COLO668 (cell line): Measurements from ENCODE around the gene SPATS2.
A peak's percentile ranks its signal among the peaks of the same experiment; 100 is the strongest.
"Not testable (repeated sequence)": the region's sequence is repeated elsewhere in the genome, so short reads cannot be mapped to it uniquely, and the experiment has no call there.

Source experiments
- DNase-seq: peaks from one replicate; lab custom pipeline; 2025; ENCODE audit not compliant: unreplicated experiment; lab: John Stamatoyannopoulos, UW

SPATS2 gene

DNA sequence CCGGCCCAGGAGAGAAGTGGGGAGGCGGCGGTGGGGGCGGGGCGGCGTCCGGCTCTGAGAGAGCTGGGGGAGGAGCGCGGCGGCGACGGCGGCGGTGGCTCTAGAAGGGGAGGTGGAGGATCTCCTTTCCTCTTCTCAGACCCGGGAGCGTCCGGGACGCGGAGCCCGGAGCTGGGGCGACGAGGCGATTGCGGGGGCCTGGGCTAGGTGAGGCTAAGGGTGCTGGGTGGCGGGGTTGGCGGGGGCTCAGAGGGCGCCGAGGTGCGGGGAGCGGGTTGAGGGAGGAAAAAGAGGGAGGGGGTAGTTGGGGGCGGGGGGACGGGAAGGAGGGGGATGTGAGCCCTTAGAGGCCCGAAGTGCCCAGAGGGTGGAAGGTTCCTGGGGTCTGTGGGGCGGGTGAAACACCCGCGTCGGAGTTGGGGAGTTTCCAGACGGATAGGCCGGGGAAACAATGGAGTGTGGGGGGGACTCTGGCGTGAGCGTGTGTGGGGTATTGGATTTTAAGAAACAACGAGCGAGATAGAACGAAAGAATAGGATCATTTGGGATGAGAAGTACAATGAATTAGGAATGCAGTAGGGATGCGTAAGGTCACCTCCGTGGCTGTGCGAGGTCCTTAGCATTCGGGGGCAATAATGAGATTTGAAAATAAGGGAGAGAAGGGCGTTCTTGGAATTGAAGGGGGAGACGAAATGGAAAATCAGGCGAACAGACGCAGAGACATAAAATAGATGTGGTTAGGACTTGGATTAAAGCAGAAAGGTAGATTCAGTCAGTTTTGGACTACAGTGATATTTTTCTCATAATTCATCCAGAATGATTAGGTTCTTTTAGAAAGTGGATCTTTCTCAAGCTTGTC lies at the start of gene SPATS2:
SPATS2 (plus strand) TSS at position 82 of the 859 bp plus-strand sequence. CDS start 93,551 bp downstream, outside the sequence.
- DNase-seq, result peak; percentile 38

DNA sequence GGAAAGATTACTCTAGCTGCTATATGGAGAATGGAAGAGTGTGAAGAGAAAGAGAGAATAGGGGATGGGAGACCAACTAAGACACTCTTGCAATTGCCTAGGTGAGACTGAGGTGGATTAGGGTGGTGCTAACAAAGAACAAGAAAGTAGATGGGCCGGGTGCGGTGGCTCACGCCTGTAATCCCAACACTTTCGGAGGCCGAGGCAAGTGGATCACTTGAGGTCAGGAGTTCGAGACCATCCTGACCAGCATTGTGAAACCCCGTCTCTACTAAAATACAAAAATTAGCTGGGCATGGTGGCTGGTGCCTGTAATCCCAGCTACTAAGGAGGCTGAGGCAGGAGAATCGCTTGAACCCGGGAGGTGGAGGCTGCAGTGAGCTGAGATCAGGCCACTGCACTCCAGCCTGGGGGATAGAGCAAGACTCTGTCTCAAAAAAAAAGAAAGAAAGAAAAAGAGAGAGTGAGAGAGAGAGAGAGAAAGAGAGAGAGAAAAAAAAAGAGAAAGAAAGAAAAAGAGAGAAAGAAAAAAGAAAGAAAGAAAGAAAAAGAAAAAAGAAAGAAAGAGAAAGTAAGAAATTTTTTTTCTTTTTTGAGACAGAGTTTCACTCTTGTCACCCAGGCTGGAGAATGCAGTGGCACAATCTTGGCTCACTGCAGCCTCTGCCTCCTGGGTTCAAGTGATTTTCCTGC lies 46.7 kb upstream of the SPATS2 start:
- not testable (repeated sequence) for DNase-seq

DNA sequence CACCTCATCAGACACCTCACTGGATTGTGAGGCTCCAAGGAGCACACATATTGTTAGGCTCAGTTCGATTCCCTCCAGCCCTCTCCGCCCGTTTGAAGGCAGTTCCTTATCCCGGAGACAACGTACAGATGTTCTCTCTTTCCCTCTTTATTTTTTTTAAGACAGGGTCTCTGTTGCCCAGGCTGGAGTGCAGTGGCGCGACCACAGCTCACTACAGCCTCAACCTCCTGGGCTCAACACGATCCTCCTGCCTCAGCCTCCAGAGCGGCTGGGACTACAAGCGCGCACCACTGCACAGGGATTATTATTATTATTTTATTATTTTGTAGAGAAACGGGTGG lies 44.9 kb upstream of the SPATS2 start:
- DNase-seq, result no peak

DNA sequence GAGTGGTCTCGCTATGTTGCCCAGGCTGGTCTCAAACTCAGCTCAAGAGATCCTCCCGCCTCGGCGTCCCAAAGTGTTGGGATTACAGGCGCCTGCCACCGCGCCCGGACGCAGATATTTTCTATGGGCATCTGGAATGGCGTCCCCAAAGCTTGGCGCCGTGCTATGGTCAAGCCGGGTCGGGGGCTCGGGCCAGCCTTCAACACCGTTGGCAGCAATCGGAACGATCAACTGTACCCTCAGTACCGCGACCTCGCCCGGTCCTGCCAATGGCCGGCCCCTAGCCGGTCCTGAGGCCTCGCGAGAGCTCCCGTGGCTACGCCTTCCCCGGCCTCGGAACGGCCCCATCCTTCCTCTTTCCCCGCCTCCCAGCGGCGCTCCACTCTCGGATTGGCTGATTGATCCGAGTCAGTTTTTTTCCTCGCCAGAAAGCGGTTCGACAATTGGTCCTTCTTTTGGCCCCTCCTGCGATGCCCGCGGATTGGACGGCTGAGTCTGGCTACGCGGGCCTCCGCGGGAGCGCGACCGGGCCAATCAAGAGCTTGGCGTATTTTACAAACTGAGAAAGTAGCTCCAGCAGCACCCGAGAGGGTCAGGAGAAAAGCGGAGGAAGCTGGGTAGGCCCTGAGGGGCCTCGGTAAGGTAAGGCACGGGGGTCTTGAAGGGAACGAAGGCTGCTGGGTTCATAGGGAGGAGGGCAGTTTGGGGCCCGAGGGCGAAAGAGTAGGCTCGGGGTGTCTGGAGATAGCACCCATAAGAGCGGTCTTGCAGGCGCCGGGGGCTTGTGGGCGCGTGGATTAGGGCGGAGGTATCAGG lies 44.3 kb upstream of the SPATS2 start, which contains the start of gene TROAP:
TROAP (plus strand) TSS at position 548 of the 816 bp plus-strand sequence. CDS start 354 bp downstream, outside the sequence.
- peak; percentile 94 for DNase-seq

DNA sequence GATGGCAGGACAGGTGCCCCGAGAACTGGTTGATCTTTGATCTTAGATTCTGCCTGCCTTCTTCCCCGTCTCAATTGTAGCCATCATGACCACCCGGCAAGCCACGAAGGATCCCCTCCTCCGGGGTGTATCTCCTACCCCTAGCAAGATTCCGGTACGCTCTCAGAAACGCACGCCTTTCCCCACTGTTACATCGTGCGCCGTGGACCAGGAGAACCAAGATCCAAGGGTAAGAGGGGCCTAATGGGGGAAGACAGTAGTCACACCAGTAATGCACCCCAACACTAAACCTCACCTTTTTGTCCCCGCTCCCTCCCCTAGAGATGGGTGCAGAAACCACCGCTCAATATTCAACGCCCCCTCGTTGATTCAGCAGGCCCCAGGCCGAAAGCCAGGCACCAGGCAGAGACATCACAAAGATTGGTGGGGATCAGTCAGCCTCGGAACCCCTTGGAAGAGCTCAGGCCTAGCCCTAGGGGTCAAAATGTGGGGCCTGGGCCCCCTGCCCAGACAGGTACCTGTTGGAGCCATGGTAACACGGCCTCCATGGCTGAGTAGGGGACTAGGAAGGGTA lies 43.7 kb upstream of the SPATS2 start:
- no peak for DNase-seq

DNA sequence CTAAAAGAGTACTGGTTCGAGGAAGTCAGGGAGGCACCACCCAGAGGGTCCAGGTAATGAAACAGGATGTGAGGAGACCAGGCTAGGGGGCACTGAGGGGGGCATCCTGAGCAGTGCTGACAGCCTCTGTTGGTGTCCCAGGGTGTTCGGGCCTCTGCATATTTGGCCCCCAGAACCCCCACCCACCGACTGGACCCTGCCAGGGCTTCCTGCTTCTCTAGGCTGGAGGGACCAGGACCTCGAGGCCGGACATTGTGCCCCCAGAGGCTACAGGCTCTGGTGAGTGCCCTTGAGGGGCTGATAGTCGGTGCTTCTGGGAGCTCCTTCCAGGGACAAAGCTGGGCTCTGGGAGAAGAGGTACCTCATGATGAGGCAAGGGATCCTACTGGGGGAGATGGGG lies 41.7 kb upstream of the SPATS2 start:
- no peak for DNase-seq

DNA sequence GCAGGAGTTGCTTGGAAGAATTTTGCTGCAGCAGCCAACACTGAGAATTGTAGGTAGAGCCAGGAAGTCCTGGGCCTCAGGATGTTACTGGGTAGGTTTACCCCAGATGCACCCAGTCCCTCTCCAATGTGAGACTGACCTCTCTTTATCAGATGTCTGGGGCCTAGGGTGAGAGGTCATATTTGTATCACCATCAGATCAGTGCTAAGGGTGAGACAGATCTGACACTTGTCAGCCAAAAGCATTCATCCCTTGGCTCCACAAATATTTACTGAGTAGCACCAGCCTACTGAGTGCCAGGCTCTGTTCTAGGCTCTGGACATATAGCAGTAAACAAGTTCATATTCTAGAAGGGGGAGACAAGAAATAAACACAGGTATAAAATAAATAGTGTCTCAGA lies 39.9 kb upstream of the SPATS2 start:
- DNase-seq, result no peak

DNA sequence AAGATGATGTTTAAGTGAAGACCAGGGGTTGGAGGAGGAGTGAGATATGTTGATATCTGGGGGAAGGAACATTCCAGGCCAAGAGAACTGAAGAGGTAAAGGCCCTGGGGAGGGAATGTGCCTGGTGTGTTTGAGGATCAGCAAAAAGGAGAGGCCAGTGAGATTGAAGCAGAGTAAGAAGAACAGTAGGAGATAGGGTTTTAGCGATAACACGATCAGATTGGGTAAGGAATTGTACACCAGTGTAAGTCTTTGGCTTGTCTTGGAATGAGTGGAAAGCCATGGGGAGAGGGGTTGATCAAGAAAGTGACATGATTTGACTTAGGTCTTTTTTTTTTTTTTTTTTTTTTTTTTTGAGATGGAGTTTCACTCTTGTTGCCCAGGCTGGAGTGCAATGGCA lies 39.4 kb upstream of the SPATS2 start:
- DNase-seq, result no peak

DNA sequence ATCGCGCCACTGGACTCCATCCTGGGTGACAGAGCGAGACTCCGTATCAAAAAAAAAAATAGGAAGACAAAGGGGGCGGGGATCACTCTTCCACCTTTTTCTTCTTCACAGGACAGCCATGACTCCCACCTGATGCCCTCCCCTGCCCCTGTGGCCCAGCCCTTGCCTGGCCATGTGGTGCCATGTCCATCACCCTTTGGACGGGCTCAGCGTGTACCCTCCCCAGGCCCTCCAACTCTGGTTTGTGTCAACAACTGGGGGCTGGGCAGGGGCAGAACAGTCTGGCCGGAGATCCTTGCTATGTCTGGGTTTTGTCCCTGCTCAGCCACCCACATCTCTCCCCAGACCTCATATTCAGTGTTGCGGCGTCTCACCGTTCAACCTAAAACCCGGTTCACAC lies 38.4 kb upstream of the SPATS2 start:
- no peak for DNase-seq

DNA sequence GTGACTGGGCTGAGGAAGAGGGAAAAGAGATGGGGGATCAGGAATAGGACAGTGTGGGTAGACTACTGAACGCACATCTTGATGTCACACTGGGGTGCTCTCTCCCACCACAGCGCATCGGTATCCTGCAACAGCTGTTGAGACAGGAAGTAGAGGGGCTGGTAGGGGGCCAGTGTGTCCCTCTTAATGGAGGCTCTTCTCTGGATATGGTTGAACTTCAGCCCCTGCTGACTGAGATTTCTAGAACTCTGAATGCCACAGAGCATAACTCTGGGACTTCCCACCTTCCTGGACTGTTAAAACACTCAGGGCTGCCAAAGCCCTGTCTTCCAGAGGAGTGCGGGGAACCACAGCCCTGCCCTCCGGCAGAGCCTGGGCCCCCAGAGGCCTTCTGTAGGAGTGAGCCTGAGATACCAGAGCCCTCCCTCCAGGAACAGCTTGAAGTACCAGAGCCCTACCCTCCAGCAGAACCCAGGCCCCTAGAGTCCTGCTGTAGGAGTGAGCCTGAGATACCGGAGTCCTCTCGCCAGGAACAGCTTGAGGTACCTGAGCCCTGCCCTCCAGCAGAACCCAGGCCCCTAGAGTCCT lies 37.1 kb upstream of the SPATS2 start:
- no peak for DNase-seq

DNA sequence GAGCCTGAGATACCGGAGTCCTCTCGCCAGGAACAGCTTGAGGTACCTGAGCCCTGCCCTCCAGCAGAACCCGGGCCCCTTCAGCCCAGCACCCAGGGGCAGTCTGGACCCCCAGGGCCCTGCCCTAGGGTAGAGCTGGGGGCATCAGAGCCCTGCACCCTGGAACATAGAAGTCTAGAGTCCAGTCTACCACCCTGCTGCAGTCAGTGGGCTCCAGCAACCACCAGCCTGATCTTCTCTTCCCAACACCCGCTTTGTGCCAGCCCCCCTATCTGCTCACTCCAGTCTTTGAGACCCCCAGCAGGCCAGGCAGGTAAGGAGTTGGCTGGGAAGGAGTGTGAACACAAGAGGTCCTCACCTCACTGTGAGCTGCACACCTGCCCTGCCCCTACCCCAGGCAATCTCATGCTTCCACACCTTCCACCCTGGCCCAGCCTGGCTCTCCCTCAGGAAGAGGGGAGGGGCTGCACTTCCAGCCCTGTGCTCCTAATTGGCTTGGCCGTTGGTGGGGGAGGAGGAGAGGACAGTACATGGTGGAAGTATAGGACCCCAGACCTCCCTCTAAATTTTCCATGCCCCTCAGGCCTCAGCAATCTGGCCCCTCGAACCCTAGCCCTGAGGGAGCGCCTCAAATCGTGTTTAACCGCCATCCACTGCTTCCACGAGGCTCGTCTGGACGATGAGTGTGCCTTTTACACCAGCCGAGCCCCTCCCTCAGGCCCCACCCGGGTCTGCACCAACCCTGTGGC lies 36.5 kb upstream of the SPATS2 start:
- no peak for DNase-seq

DNA sequence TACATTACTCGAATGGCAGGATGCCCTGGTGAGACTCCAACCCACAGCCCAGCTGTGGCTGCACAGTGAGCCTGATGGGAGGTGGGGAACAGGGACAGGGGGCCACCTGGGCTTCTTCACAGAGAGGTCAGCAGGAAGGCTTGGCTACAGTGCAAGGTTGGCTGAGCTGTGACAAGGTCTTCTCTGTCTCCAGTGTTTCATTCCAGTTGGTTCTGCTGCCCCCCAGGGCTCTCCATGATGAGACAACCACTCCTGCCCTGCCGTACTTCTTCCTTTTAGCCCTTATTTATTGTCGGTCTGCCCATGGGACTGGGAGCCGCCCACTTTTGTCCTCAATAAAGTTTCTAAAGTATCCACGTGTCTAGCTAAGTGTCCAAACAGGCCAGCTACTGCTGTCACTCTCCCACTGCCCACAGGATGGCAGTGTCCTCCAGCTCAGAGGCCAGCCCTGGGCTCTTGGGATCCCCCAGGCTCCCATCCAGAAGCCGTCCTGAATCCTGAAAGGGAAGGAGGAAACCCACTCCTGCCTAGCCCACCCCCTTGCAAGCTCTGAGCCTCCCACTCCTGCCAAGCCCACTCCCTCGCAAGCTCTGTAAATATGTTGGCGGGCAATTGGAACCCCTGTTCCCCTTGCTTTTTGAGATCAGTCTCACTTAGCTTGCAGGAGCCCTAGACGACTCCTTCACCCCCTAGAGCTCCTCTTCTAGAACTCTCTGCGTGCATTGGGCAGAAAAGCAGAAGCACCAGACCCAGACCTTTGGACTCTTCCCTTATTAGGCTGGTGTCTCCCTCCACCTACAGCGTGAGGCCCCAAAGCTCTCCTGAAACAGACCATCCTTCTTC lies 35.7 kb upstream of the SPATS2 start:
- peak; percentile 6 for DNase-seq

DNA sequence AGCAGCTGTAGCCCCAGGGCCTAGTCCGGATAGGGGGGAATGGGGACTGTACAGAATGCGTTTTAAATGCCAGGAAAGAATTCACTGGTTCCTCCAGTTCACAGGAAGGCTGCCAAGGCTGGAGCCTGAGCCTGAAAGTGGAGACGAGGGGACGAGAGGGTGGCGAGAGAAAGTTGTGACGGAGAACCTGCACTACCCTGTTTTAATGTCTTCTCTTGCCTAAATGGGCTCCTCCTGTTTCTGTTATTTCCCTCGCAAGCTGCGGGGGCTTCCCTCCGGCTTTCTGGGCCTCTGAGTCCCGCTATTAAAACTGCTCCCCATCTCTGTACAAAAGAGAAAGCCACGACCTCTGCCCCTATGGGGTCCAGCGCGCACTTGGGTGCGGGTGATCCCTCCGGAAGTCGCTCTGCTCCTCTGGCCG lies 34.8 kb upstream of the SPATS2 start:
- no peak for DNase-seq

DNA sequence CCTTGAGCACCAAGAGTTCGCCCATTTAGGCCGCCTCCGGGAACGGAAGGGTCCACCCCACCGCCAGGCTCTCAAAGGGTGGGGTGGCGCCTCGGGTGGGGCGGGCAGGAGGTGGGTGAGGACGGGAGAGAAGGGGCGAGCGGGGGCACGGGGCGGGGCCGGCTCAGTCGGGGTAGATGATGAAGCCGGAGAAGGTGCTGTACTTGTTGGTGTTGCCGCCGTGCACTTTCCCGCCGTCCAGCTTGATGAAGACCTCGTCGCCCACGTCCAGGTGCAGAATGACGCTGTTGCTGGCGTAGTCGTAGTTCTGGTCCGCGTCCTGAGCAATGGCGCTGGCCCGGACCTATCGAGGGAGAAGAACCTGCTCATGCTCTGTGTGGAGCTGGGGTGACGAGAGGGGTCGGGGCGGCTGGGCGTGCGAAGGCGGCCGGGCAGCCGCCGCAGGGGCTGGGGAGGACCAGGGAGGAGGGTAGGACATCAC lies 34.3 kb upstream of the SPATS2 start:
- no peak for DNase-seq

DNA sequence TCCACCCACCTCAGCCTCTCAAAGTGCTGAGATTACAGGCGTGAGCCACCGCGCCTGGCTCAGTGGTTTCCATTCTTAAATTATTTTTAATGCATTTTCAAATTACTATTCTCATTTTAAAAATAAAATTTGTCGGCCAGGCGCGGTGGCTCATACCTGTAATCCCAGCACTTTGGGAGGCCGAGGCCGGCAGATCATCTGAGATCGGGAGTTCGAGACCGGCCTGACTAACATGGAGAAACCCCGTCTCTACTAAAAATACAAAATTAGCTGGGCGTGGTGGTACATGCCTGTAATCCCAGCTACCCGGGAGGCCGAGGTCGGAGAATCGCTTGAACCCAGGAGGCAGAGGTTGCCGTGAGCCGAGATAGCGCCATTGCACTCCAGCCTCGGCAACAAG lies 33.5 kb upstream of the SPATS2 start:
- DNase-seq, result not testable (repeated sequence)

DNA sequence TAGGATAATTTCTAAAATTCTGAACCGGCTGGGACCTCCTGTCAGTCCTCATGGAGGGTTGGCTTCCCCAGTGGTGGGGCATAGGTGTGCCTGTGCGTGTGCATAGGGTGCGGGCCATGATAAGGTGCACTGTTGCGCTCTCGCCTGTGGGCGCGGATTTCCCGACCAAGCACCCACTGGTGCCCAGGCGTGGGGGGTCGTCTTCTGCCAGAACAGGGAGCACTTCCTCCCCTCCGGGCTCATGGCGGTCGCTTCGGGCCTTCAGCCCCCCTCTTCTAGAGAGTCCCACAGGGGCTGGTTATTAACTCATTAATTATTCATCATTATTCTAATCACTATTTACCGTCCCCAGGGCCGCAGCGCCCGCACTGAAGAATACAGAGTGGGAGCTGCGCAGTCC lies 33.0 kb upstream of the SPATS2 start:
- DNase-seq, result no peak

DNA sequence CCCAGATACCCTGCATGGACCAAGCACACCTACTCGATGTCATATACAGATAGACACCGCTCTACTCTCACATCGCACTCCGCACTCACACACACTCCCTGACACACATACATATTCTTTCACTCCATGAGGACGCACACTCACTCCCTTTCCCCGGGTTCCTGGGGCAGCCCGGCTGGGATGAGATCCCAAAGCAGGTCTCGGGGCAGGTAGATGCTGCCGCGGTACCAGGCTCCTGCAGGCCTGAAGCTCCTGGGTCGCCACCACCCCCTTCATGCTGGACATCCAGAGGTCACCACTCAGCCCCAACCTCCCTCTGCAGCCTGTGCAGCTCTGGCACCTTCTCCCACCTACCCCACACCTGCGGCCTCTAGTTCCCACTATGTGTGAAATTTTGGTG lies 32.6 kb upstream of the SPATS2 start:
- no peak for DNase-seq

DNA sequence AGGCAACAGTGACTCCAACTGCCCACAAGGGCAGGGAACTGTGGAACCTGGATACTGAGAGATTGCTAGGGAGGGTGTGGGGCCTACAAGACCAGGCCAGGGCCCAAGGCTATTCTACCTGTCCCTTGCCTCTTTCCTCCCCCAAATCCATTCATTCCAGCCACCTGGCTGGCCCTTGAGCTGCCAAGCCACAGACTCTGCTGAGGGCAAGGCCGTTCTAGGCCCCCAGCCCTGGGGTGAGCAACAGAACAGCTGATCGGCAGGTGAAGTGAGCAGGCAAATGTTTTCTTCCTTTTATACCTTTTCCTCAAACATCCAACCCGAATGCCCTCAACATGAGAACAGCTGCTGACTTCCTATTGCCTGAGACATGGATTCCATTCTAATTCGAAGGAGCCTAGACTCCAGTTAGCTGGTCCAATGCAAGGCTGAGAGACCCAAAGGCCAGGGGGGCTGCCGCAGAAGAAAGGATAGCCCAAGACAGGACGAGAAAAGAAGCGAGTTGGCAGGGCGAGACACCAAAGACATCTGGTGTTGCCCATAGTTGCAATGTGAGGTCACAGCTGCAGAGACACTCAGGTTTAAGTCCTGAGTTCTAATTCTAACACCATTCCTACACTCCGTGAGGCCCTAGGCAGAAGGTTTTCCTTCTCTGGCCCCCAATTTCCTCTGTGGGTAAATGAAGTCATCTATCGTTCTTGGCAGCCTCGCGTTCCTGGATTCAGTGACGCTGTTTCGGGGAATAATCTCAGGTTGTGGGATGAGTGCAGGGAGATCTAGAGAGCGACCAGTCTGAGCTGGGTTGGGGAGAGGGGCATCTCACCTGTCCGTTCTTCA lies 31.9 kb upstream of the SPATS2 start:
- no peak for DNase-seq
